ENCODE data around the gene SNX12.
"Not testable (repeated sequence)": the region's sequence is repeated elsewhere in the genome, so short reads cannot be mapped to it uniquely, and the experiment has no call there.

SNX12 gene

GRCh38 chrX:71085900-71086299 lies 17.8 kb upstream of the SNX12 start:
- no peak for DNase-seq

- DNase-seq: no peak
These were observed 14.7 kb upstream of the SNX12 start for GRCh38 chrX:71082822-71083221.

GRCh38 chrX:71082124-71082647 lies 14.1 kb upstream of the SNX12 start:
- DNase-seq: no peak

- DNase-seq: no peak
These were observed 13.4 kb upstream of the SNX12 start for GRCh38 chrX:71081330-71082123.

- DNase-seq: no peak
These were observed 2.4 kb upstream of the SNX12 start for GRCh38 chrX:71070531-71070930.

- DNase-seq: no peak
These were observed 456 bp downstream of the SNX12 start for GRCh38 chrX:71067712-71068043.

- DNase-seq: no peak
These were observed 1.0 kb downstream of the SNX12 start for GRCh38 chrX:71067089-71067488.

- no peak for DNase-seq
These were observed 8.0 kb downstream of the SNX12 start for GRCh38 chrX:71060127-71060526.

- DNase-seq: no peak
These were observed 10.1 kb downstream of the SNX12 start for GRCh38 chrX:71057848-71058530.

- DNase-seq: no peak
These were observed 11.3 kb downstream of the SNX12 start for GRCh38 chrX:71056867-71057266.

- no peak for DNase-seq
These were observed 14.9 kb downstream of the SNX12 start for GRCh38 chrX:71053217-71053621.

GRCh38 chrX:71052721-71053120 lies 15.4 kb downstream of the SNX12 start:
- no peak for DNase-seq

GRCh38 chrX:71047891-71048290 lies 20.2 kb downstream of the SNX12 start:
- not testable (repeated sequence) for DNase-seq

- no peak for DNase-seq
These were observed 50.7 kb downstream of the SNX12 start for GRCh38 chrX:71017396-71017939.

Measured in NCI-H446 (cell line).